CD4-positive, alpha-beta T cell treated with Interferon gamma for 1 hour (primary cell): Measurements from ENCODE around the gene OLIG3.

ENCODE experiments used
- DNase-seq: peaks from one replicate; pipeline ENCODE4 v3.0.0-alpha.2; 2020

OLIG3 gene

GRCh38 chr6:137494281-137494987, at the start of gene OLIG3:
Gene OLIG3, minus strand, starts transcription at chr6:137494394. Its CDS starts 224 bp downstream, at chr6:137494170.
- DNase-seq, result no peak

GRCh38 chr6:137543114-137543513, 48.9 kb upstream of the OLIG3 start:
- no peak for DNase-seq

- no peak for DNase-seq
Observed at GRCh38 chr6:137542713-137543112, 48.5 kb upstream of the OLIG3 start.

- no peak for DNase-seq
Observed at GRCh38 chr6:137541534-137542063, 47.4 kb upstream of the OLIG3 start.

GRCh38 chr6:137536104-137536773, 42.0 kb upstream of the OLIG3 start:
- DNase-seq, result no peak

- DNase-seq, result no peak
Observed at GRCh38 chr6:137531376-137532092, 37.3 kb upstream of the OLIG3 start.

- DNase-seq, result no peak
Observed at GRCh38 chr6:137530404-137530803, 36.2 kb upstream of the OLIG3 start.

- no peak for DNase-seq
Observed at GRCh38 chr6:137522831-137523230, 28.6 kb upstream of the OLIG3 start.

GRCh38 chr6:137522198-137522798, 28.1 kb upstream of the OLIG3 start:
- no peak for DNase-seq

- no peak for DNase-seq
Observed at GRCh38 chr6:137520520-137520919, 26.3 kb upstream of the OLIG3 start.

GRCh38 chr6:137519629-137520176, 25.5 kb upstream of the OLIG3 start:
- DNase-seq, result no peak

- DNase-seq, result no peak
Observed at GRCh38 chr6:137518386-137518983, 24.3 kb upstream of the OLIG3 start.

- DNase-seq, result no peak
Observed at GRCh38 chr6:137514418-137514817, 20.2 kb upstream of the OLIG3 start.

GRCh38 chr6:137512757-137513605, 18.8 kb upstream of the OLIG3 start:
- no peak for DNase-seq

GRCh38 chr6:137510923-137511322, 16.7 kb upstream of the OLIG3 start:
- no peak for DNase-seq

- no peak for DNase-seq
Observed at GRCh38 chr6:137498481-137499190, 4.4 kb upstream of the OLIG3 start.

GRCh38 chr6:137497721-137498463, 3.7 kb upstream of the OLIG3 start:
- DNase-seq, result no peak

- DNase-seq, result no peak
Observed at GRCh38 chr6:137496909-137497720, 2.9 kb upstream of the OLIG3 start.

- no peak for DNase-seq
Observed at GRCh38 chr6:137496368-137496767, 2.2 kb upstream of the OLIG3 start.
